GM12878 (cell line): Measurements from ENCODE around the gene HUNK. TPM values are rescaled to one million over a fixed set of nuclear protein-coding genes. Genes with fewer than 3 reads are reported as not detected.

Experiments
- ATAC-seq: fragments of 200-7000 bp; cut with Tn5 transposase; 3 replicates; pipeline ENCODE4 v1.9.1; 2020; ENCODE audit warnings: mild to moderate bottlenecking, moderate library complexity
- BruUV-seq: library from RNA; stranded (reverse); fragments of 400-500 nt; replicated peaks from 2 replicates; lab custom pipeline; 2021; lab: Mats Ljungman, UMichigan
- CTCF ChIA-PET: fragments of 300-600 bp; sonication (Branson Sonifier 250); formaldehyde crosslinking; extraction: SDS; loops from one replicate; lab custom pipeline; 2021; ENCODE audit warnings: inconsistent platforms; lab: Yijun Ruan, JAX
- POLR2A ChIA-PET: fragments of 350-600 bp; formaldehyde crosslinking; extraction: SDS; loops from one replicate; lab custom pipeline; 2021; ENCODE audit warnings: inconsistent platforms; lab: Charles Lee
- RAD21 ChIA-PET: fragments of 300-600 bp; sonication (Branson Sonifier 250); formaldehyde crosslinking; loops from one replicate; lab custom pipeline; 2023; ENCODE audit warnings: antibody characterized with exemption; ENCODE audit not compliant: unreplicated experiment; lab: Charles Lee
- SMC1A ChIA-PET: fragments of 300-600 bp; sonication (Branson Sonifier 250); formaldehyde crosslinking; loops from one replicate; lab custom pipeline; 2023; ENCODE audit not compliant: unreplicated experiment, uncharacterized antibody; lab: Charles Lee
- DNase-seq: peaks from one replicate; pipeline ENCODE4 v3.0.0-alpha.2; 2011; ENCODE audit warnings: low read depth, low spot score
- FAIRE-seq: peaks from 3 replicates; lab custom pipeline; 2011; peaks lifted over from hg19 to GRCh38; lab: Jason Lieb, UNC
- H2AFZ ChIP-seq: 2 replicates; pipeline ENCODE4 v1.6.0; 2011; ENCODE audit warnings: low read depth, low read length, control low read depth; ENCODE audit not compliant: control insufficient read depth
- H3K27ac ChIP-seq: 2 replicates; pipeline ENCODE4 v1.5.1; 2011; ENCODE audit warnings: control low read depth; ENCODE audit not compliant: control insufficient read depth, insufficient read depth
- H3K27me3 ChIP-seq, 2 experiments: replicated peaks in 1 of 2; 2 replicates each; pipeline versions ENCODE4 v1.6.0 to v1.6.1; 2011; ENCODE audit warnings: low read length in 1 of 2; ENCODE audit not compliant: control insufficient read depth in 2 of 2, insufficient read depth in 2 of 2
- H3K36me3 ChIP-seq, 2 experiments: 2 replicates each; pipeline ENCODE4 v1.5.1; 2011; ENCODE audit warnings: low read length in 1 of 2; ENCODE audit not compliant: control insufficient read depth in 2 of 2, insufficient read depth in 2 of 2
- H3K4me1 ChIP-seq: 2 replicates; pipeline ENCODE4 v1.6.1; 2011; ENCODE audit warnings: mild to moderate bottlenecking, low read length, moderate library complexity, mixed read lengths; ENCODE audit not compliant: control insufficient read depth, insufficient read depth
- H3K4me2 ChIP-seq: 2 replicates; pipeline ENCODE4 v1.6.0; 2011; ENCODE audit warnings: control low read depth; ENCODE audit not compliant: control insufficient read depth, insufficient read depth
- H3K4me3 ChIP-seq: fragments of 200-600 bp; sonication (generic); 2 replicates; pipeline ENCODE4 v1.5.1; 2016
- H3K79me2 ChIP-seq: 2 replicates; pipeline ENCODE4 v1.6.0; 2011; ENCODE audit warnings: low read length; ENCODE audit not compliant: control insufficient read depth, insufficient read depth
- H3K9ac ChIP-seq: 2 replicates; pipeline ENCODE4 v1.8.0; 2011; ENCODE audit warnings: low read length, control low read depth, mixed read lengths; ENCODE audit not compliant: control insufficient read depth, insufficient read depth
- H3K9me3 ChIP-seq: replicated peaks from 3 replicates; pipeline ENCODE4 v1.5.1; 2011; ENCODE audit warnings: mild to moderate bottlenecking, low read length; ENCODE audit not compliant: control insufficient read depth, insufficient read depth
- H4K20me1 ChIP-seq: 2 replicates; pipeline ENCODE4 v1.6.0; 2011; ENCODE audit not compliant: control insufficient read depth, insufficient read depth
- CHD4 ChIP-seq: fragments of 200-600 bp; sonication (generic); IDR thresholded peaks from 2 replicates; pipeline ENCODE4 v1.6.1; 2016; ENCODE audit warnings: mild to moderate bottlenecking
- ETV6 ChIP-seq, 2 experiments: fragments of 450-650 bp in 1 of 2; IDR thresholded peaks in 1 of 2; conservative IDR thresholded peaks in 1 of 2; 2 replicates each; pipeline ENCODE4 v1.6.1; 2014; ENCODE audit warnings: antibody characterized with exemption in 1 of 2, borderline replicate concordance in 1 of 2, low read depth in 1 of 2, mild to moderate bottlenecking in 1 of 2, moderate library complexity in 1 of 2
- HDAC2 ChIP-seq: fragments of 200-600 bp; sonication (generic); IDR thresholded peaks from 2 replicates; pipeline ENCODE4 v1.6.1; 2017
- JUNB ChIP-seq: IDR thresholded peaks from 2 replicates; pipeline ENCODE4 v1.6.1; 2016; ENCODE audit warnings: antibody characterized with exemption, mild to moderate bottlenecking
- NFIC ChIP-seq: IDR thresholded peaks from 2 replicates; pipeline ENCODE4 v1.6.1; 2012; ENCODE audit warnings: low read depth, mild to moderate bottlenecking, inconsistent platforms, low read length, moderate library complexity
- SRF ChIP-seq, 2 experiments: IDR thresholded peaks; 2 replicates each; pipeline ENCODE4 v1.6.1; 2011; ENCODE audit warnings: low read depth in 2 of 2, low read length in 2 of 2, mild to moderate bottlenecking in 1 of 2, moderate library complexity in 1 of 2
- YBX1 ChIP-seq: fragments of 450-650 bp; IDR thresholded peaks from 2 replicates; pipeline ENCODE4 v1.6.1; 2016; ENCODE audit warnings: antibody characterized with exemption
- ZBED1 ChIP-seq: IDR thresholded peaks from 2 replicates; pipeline ENCODE4 v1.6.1; 2016; ENCODE audit warnings: borderline replicate concordance
- ZNF217 ChIP-seq: fragments of 450-650 bp; IDR thresholded peaks from 2 replicates; pipeline ENCODE4 v1.6.1; 2017; ENCODE audit warnings: antibody characterized with exemption, mild to moderate bottlenecking
- ZSCAN29 ChIP-seq: fragments of 450-650 bp; IDR thresholded peaks from 2 replicates; pipeline ENCODE4 v1.6.1; 2017; ENCODE audit warnings: mild to moderate bottlenecking, moderate library complexity
- WGBS: methylation state at CpG from one replicate; pipeline ENCODE4 v1.1.6; 2016; ENCODE audit warnings: low lambda C conversion rate; ENCODE audit not compliant: insufficient replicate concordance, insufficient coverage; ENCODE audit errors: missing lambda C conversion rate; 5-methylcytosine and 5-hydroxymethylcytosine counted together
- in situ Hi-C: fragments of 300-500 bp; cut with MboI; formaldehyde crosslinking; loops from 9 replicates; pipeline ENCODE4 v1.14.3; 2018; ENCODE audit warnings: mixed read lengths
- intact Hi-C: fragments of 100-400 bp; cut with micrococcal nuclease; formaldehyde crosslinking; loops from one replicate; pipeline ENCODE4 v1.14.2; 2022; ENCODE audit not compliant: unreplicated experiment
- polyA plus RNA-seq, 11 experiments: library from polyadenylated mRNA; depleted of rRNA in 4 of 11; unstranded in 6 of 11; stranded (reverse) in 5 of 11; fragments of >200 nt; fragmentation: Nextera tagmentation in 4 of 11; fragmentation: Illumina TruSeq in 1 of 11; extraction: Ambion mirVana in 4 of 11; extraction: Trizol in 1 of 11; gene quantifications; 1 replicate in 1 of 11; 2 replicates in 10 of 11; pipeline versions ENCODE4 v1.2.1 to v1.2.3, GENCODE V29; 2011 to 2016; ENCODE audit warnings: inconsistent platforms in 2 of 11, missing spikeins in 2 of 11, low read depth in 1 of 11
- total RNA-seq, 4 experiments: library from RNA; depleted of rRNA in 3 of 4; stranded (reverse); fragments of >200 nt in 3 of 4; fragmentation: Illumina TruSeq in 1 of 4; extraction: Trizol in 1 of 4; gene quantifications; 2 replicates each; pipeline versions ENCODE4 v1.2.1 to v1.2.3, GENCODE V29; 2013 to 2021
- TF ChIP-seq, protein P1 (sequence below): IDR thresholded peaks from 2 replicates; pipeline ENCODE4 v1.6.1; 2011; ENCODE audit warnings: borderline replicate concordance, low read depth, mild to moderate bottlenecking, moderate library complexity, low read length; ENCODE audit not compliant: insufficient read depth, poor library complexity, severe bottlenecking
- TF ChIP-seq, protein P2 (sequence below): fragments of 450-650 bp; IDR thresholded peaks from 2 replicates; pipeline ENCODE4 v1.6.1; 2017; ENCODE audit warnings: mild to moderate bottlenecking, moderate library complexity
- TF ChIP-seq, protein P3 (sequence below): fragments of 450-650 bp; IDR thresholded peaks from 2 replicates; pipeline ENCODE4 v1.6.1; 2017; ENCODE audit warnings: antibody characterized with exemption, mild to moderate bottlenecking, moderate library complexity
- TF ChIP-seq, protein P4 (sequence below): fragments of 450-650 bp; IDR thresholded peaks from 2 replicates; pipeline ENCODE4 v1.6.1; 2016; ENCODE audit warnings: mild to moderate bottlenecking

Gene HUNK
- total and polyA plus RNA-seq, 10 of the 15 experiments (the other 5 are each of a cell fraction or from before 2014, with no cell fraction given), result under 0.01 to 0.14 (median 0.03) TPM; not detected in 7

DNA sequence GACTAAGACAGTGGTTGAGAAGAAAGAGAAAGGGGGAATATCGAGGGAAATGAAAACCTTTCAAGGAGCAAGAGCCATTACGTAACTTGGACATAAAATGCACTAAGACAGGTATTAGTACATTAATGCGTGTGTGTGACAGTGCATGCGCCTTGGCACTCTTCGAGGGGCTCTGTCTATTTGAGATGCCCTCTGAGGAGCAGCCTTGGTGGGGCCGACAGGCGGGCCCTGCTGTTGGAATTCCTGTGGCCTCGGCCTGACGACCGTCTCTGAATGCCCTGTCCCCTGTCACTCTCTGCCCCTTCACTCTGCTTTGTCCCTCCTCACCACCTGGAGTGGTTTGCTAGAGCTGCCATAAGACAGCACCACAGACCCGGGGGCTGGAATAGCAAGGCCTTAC, 12.3 kb downstream of the HUNK start:
- DNase-seq (no peak), ATAC-seq (no peak), FAIRE-seq (no peak)
- Histone ChIP-seq H3K27ac (no peak overlapping the region), H3K36me3 (no peaks in the 10 kb centered on the region), H3K4me2 (no peak overlapping the region), H3K9me3 (no peaks in the 10 kb centered on the region; the same call in 2 of the 3 replicates), H3K27me3 (no peaks in the 10 kb centered on the region; a peak in 1 of 4 replicates), H4K20me1 (no peaks in the 10 kb centered on the region; the same call in 1 of the 2 replicates), H3K4me1 (no peaks in the 10 kb centered on the region), H3K79me2 (no peaks in the 10 kb centered on the region), H3K4me3 (no peak overlapping the region), H2AFZ (no peak overlapping the region), H3K9ac (no peak overlapping the region)
- ChIA-PET RAD21 (no interaction called here), CTCF (no interaction called here), SMC1A (no interaction called here), POLR2A (no interaction called here)
- WGBS, result 48% methylated on average over 11 of the region's 11 CpGs
- no TSS peak for BruUV-seq
- in situ Hi-C loops (no loop called here), intact Hi-C loops (no loop called here)
- TF ChIP-seq, protein P1, sequence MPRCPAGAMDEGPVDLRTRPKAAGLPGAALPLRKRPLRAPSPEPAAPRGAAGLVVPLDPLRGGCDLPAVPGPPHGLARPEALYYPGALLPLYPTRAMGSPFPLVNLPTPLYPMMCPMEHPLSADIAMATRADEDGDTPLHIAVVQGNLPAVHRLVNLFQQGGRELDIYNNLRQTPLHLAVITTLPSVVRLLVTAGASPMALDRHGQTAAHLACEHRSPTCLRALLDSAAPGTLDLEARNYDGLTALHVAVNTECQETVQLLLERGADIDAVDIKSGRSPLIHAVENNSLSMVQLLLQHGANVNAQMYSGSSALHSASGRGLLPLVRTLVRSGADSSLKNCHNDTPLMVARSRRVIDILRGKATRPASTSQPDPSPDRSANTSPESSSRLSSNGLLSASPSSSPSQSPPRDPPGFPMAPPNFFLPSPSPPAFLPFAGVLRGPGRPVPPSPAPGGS, result no peak
- TF ChIP-seq, protein P2, sequence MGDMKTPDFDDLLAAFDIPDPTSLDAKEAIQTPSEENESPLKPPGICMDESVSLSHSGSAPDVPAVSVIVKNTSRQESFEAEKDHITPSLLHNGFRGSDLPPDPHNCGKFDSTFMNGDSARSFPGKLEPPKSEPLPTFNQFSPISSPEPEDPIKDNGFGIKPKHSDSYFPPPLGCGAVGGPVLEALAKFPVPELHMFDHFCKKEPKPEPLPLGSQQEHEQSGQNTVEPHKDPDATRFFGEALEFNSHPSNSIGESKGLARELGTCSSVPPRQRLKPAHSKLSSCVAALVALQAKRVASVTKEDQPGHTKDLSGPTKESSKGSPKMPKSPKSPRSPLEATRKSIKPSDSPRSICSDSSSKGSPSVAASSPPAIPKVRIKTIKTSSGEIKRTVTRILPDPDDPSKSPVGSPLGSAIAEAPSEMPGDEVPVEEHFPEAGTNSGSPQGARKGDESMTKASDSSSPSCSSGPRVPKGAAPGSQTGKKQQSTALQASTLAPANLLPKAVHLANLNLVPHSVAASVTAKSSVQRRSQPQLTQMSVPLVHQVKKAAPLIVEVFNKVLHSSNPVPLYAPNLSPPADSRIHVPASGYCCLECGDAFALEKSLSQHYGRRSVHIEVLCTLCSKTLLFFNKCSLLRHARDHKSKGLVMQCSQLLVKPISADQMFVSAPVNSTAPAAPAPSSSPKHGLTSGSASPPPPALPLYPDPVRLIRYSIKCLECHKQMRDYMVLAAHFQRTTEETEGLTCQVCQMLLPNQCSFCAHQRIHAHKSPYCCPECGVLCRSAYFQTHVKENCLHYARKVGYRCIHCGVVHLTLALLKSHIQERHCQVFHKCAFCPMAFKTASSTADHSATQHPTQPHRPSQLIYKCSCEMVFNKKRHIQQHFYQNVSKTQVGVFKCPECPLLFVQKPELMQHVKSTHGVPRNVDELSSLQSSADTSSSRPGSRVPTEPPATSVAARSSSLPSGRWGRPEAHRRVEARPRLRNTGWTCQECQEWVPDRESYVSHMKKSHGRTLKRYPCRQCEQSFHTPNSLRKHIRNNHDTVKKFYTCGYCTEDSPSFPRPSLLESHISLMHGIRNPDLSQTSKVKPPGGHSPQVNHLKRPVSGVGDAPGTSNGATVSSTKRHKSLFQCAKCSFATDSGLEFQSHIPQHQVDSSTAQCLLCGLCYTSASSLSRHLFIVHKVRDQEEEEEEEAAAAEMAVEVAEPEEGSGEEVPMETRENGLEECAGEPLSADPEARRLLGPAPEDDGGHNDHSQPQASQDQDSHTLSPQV, result no peak
- TF ChIP-seq NFIC (no peak), SRF (IDR thresholded peaks at IDR 0.05; ENCODE audit: low read depth in 2 of 2, low read length in 2 of 2) (no peak), ZNF217 (no peak), CHD4 (no peak), ZSCAN29 (no peak), ETV6 (conservative IDR thresholded peaks at IDR 0.05 in 1 of 2, IDR thresholded peaks at IDR 0.05 in 1 of 2; ENCODE audit: borderline replicate concordance in 1 of 2, low read depth in 1 of 2) (no peak), YBX1 (no peak), ZBED1 (no peak), HDAC2 (no peak), JUNB (no peak)
- TF ChIP-seq, protein P3, sequence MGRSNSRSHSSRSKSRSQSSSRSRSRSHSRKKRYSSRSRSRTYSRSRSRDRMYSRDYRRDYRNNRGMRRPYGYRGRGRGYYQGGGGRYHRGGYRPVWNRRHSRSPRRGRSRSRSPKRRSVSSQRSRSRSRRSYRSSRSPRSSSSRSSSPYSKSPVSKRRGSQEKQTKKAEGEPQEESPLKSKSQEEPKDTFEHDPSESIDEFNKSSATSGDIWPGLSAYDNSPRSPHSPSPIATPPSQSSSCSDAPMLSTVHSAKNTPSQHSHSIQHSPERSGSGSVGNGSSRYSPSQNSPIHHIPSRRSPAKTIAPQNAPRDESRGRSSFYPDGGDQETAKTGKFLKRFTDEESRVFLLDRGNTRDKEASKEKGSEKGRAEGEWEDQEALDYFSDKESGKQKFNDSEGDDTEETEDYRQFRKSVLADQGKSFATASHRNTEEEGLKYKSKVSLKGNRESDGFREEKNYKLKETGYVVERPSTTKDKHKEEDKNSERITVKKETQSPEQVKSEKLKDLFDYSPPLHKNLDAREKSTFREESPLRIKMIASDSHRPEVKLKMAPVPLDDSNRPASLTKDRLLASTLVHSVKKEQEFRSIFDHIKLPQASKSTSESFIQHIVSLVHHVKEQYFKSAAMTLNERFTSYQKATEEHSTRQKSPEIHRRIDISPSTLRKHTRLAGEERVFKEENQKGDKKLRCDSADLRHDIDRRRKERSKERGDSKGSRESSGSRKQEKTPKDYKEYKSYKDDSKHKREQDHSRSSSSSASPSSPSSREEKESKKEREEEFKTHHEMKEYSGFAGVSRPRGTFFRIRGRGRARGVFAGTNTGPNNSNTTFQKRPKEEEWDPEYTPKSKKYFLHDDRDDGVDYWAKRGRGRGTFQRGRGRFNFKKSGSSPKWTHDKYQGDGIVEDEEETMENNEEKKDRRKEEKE, result no peak
- TF ChIP-seq, protein P4, sequence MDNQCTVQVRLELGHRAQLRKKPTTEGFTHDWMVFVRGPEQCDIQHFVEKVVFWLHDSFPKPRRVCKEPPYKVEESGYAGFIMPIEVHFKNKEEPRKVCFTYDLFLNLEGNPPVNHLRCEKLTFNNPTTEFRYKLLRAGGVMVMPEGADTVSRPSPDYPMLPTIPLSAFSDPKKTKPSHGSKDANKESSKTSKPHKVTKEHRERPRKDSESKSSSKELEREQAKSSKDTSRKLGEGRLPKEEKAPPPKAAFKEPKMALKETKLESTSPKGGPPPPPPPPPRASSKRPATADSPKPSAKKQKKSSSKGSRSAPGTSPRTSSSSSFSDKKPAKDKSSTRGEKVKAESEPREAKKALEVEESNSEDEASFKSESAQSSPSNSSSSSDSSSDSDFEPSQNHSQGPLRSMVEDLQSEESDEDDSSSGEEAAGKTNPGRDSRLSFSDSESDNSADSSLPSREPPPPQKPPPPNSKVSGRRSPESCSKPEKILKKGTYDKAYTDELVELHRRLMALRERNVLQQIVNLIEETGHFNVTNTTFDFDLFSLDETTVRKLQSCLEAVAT, result no peak
